HG03558 (cell line): ENCODE measurements around the gene OR4K2.
"Not testable (repeated sequence)": the region's sequence is repeated elsewhere in the genome, so short reads cannot be mapped to it uniquely, and the experiment has no call there.

Experiments
- ATAC-seq: cut with Tn5 transposase; IDR thresholded peaks from one replicate; pipeline ENCODE4 v1.9.1; 2021; ENCODE audit warnings: moderate number of reproducible peaks; ENCODE audit not compliant: unreplicated experiment; ENCODE audit errors: extremely low read depth

Gene OR4K2

GRCh38 chr14:19874842-19875241, at the start of gene OR4K2:
Gene OR4K2, plus strand, starts transcription at chr14:19875142. Its CDS starts 1,126 bp downstream, at chr14:19876268.
- no peak for ATAC-seq

GRCh38 chr14:19827626-19828244, 47.2 kb upstream of the OR4K2 start:
- not testable (repeated sequence) for ATAC-seq

- no peak for ATAC-seq
These were observed 46.6 kb upstream of the OR4K2 start for GRCh38 chr14:19828314-19828713.

GRCh38 chr14:19834203-19834848, 40.6 kb upstream of the OR4K2 start:
- ATAC-seq = not testable (repeated sequence)

DNA sequence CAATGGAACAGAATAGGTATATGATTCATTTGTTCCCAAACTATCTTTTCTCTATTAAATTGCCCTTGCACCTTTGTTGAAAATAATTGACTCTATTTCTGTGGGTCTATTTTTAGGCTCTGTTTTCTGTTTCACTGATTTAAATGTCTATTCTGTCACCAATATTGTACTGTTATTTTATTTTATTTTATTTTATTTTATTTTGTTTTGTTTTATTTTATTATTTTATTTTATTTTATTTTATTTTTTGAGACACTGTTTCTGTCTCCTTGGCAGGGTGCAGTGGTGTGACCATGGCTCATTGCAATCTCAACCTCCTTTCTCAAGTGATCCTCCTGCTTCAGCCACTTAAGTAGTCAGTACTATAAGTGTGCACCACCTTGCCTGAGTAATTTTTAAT, 36.5 kb upstream of the OR4K2 start:
- ATAC-seq = no peak

DNA sequence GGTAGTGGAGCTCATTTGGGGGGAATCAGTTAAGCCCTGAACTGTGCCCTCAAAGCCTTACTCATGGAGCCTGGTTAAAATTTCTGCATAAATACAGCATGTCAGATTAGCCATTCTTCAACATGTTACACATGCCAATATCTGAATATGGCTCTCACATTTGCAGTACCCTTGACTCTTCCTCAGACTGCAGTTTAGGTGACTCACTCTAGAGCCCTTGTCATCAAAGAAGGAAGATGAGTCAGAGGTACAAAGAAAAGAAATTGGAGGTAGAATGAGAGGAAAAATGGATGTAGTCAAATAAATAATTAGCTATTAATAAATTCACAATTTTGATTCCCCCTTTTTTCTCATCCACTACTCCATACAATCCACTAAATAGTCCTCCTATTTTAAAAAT, 23.6 kb upstream of the OR4K2 start:
- no peak for ATAC-seq

GRCh38 chr14:19866061-19866669, 8.8 kb upstream of the OR4K2 start:
- not testable (repeated sequence) for ATAC-seq

DNA sequence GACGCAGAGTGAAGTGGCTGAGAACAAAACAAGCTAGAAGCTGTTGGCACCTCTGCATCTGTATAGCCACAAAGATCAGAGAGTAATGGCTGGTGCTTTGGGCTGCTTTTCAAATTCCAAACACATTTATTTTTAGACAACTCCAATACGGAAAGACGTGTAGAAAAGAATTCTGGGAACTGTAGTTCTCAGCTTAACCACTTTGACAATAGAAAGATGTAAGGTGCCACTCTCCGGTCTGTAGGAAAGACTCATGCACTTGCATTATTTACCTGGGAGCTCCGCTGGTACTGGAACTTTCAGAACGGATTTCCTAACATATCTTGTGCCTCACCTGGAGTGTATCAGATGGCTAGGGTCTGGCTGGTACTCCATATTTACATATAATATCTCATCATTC, 1.8 kb upstream of the OR4K2 start:
- no peak for ATAC-seq

- ATAC-seq = no peak
These were observed 3.2 kb downstream of the OR4K2 start for GRCh38 chr14:19878029-19878642.

GRCh38 chr14:19895282-19895681, 20.3 kb downstream of the OR4K2 start:
- no peak for ATAC-seq

DNA sequence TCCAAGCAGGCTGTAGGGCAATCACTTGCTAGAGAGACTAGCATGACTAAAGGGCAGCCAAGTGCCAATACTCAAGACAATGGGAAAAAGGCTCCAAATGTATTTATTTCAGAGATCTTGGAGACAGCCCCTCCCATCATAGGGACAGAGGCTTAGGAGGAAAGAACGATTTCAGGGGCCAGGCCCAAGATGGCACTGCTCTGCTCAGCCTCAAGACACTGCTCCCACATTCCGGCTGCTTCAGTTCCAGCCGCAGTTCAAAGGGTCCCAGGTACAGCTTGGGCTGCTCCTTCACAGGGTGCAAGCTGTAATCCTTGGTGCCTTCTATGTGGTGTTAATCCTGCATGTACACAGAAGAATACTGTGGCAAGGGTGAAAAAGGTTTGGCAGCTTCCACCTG, 26.1 kb downstream of the OR4K2 start:
- no peak for ATAC-seq

- ATAC-seq = no peak
These were observed 27.5 kb downstream of the OR4K2 start for GRCh38 chr14:19902409-19902808.

GRCh38 chr14:19906665-19907064, 31.7 kb downstream of the OR4K2 start:
- ATAC-seq = no peak

DNA sequence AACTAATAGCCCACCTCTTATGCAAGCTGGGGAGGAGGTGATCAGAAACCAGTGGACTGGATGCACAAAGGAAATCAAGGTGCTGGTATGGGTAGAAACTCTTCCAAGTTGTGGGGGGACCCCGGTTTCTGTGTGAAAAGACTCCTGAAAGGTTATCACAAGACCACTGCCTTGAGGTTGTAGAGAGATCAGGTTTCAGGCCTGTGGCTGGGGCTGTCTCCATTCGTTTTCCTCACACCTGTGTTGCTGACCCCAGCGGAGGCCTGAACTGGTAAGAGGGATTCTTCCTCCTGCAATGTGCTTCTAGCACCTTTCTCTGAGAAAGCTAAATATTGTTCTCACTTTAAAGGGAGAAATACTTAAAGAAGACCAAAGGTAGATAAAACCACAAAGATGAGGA, 36.2 kb downstream of the OR4K2 start:
- ATAC-seq = no peak

DNA sequence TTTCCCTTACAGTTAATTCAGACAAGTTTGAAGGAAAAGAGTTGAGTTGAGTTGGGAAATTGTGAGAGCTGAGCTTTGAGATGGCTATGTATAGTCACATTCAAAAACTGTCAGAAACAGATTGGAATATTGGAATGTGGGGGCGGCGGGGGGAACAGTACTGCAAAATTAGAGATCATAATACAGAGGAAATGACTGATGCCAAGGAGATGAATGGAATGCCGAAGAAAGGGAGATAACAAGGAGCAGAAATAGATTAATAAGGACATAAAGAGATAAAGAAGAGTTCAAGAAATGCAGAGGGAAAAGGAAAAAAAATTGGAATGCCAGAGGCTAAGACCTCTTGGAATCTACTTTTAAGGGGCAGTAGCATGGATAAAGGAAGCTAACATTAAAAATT, 42.3 kb downstream of the OR4K2 start:
- no peak for ATAC-seq

- ATAC-seq = no peak
These were observed 43.1 kb downstream of the OR4K2 start for GRCh38 chr14:19917955-19918518.

GRCh38 chr14:19918553-19919264, 43.8 kb downstream of the OR4K2 start:
- no peak for ATAC-seq

DNA sequence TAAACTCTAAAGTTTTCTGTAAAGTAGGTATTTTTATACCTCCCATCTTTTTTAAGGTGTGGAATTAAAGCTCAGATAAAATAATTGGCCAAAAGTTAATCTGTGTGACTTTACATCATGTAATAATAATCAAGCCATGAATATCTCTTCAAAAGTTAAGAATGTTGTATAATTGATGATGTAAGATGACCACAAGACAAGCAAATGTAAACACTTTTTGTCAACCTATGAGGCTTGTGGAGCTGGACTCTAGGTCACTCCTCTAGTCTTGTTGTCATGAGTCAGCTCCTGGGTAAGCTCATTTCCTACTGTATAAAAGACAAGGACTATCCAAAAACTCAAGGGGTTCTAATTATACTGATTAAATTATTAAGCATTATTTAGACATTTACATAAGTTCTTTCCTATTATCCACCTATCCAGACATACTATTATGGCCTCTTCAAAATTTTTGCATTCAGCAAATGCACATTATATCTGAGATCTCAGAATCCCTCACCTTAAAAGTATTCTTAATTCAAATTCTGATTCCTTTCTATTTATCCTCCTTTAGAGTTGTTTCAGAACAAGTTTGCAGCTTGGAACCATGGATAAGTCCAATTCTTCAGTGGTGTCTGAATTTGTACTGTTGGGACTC, 45.2 kb downstream of the OR4K2 start, which contains the start of gene OR4K5:
OR4K5 (plus strand) TSS at position 587 of the 637 bp plus-strand sequence; CDS start at position 587, 0 bp downstream.
- no peak for ATAC-seq

DNA sequence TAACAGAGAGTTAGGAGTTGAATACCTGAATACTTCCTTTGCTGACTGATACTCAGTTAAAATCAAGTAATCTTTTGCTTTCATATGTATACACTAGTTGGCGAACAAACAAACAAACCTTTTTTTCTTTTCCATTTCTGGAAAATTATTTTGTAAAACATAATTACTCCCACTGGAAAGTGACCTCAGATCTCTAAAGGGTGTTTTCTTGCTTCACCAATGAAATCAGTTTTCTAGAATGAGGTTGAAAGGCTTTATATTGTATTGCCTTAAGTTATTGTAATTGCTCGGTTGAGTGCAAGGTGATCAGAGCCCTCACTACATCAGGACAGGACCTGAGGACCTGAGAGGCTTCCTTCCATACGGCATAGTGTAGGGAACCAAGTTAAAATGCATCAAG, 55.7 kb downstream of the OR4K2 start, which contains the start of gene OR4K1:
OR4K1 (plus strand) TSS at position 301 of the 400 bp plus-strand sequence. CDS start 4,750 bp downstream, outside the sequence.
- ATAC-seq = no peak
